ENCODE results near the gene CHODL. TPM values are rescaled to one million over a fixed set of nuclear protein-coding genes. Genes with fewer than 3 reads are reported as not detected.

CHODL gene
- total and polyA plus RNA-seq, 2 of the 4 experiments (the other 2 are of a cell fraction), result under 0.01 TPM; not detected in 1

GRCh38 chr21:18285379-18285778, 40.7 kb downstream of the CHODL start:
- peaks cover 7% of the 10 kb centered on the region for H3K9me3 ChIP-seq (ENCODE audit: control insufficient read depth, insufficient read depth, low read length)
- BruUV-seq (replicated peaks), result no TSS peak
- H3K23ac ChIP-seq (ENCODE audit: low read depth, low read length), result no peak overlapping the region
- no peak overlapping the region for H2BK15ac ChIP-seq (ENCODE audit: low read depth, low read length)
- no peak overlapping the region for H3K27ac ChIP-seq (ENCODE audit: insufficient read depth, low read length)
- H3K14ac ChIP-seq (replicated peaks; ENCODE audit: low read depth, low read length), result no peak overlapping the region
- H2BK5ac ChIP-seq (ENCODE audit: low read depth, low read length, poor library complexity, severe bottlenecking), result no peak overlapping the region
- H2BK20ac ChIP-seq (ENCODE audit: low read depth, low read length), result no peak overlapping the region
- POLR2A ChIA-PET (ENCODE audit: unreplicated experiment), result no interaction called here
- H3K79me1 ChIP-seq (ENCODE audit: low read depth in 1 of 2, low read length in 2 of 2), result no peaks in the 10 kb centered on the region
- H3K27me3 ChIP-seq (ENCODE audit: control insufficient read depth, insufficient read depth, low read length), result no peaks in the 10 kb centered on the region
- intact Hi-C loops (cut with micrococcal nuclease), result no loop called here
- no peak overlapping the region for H3K4ac ChIP-seq (ENCODE audit: low read depth, low read length)
- no peak overlapping the region for H3K4me3 ChIP-seq (ENCODE audit: insufficient read depth, low read depth, low read length)
- ATAC-seq (ENCODE audit: low read depth) (no peak), DNase-seq (no peak)
- dilution Hi-C loops (cut with HindIII; ENCODE audit: low sequenced_read_pairs, unreplicated experiment), result no loop called here
- H4K20me1 ChIP-seq (ENCODE audit: insufficient read depth, low read length), result no peaks in the 10 kb centered on the region
- no peaks in the 10 kb centered on the region for H3K4me1 ChIP-seq (ENCODE audit: control insufficient read depth, insufficient read depth, low read length)
- H2BK120ac ChIP-seq (ENCODE audit: low read depth, low read length), result no peak overlapping the region
- CTCF ChIA-PET, result no interaction called here
- TF ChIP-seq BHLHE40 (IDR thresholded peaks at IDR 0.05; ENCODE audit: low read depth, low read length), result no peak
- no peak for TF ChIP-seq CHD1 (IDR thresholded peaks at IDR 0.05; ENCODE audit: low read depth, low read length)
- TF ChIP-seq RCOR1 (IDR thresholded peaks at IDR 0.05; ENCODE audit: insufficient replicate concordance, low read length), result no peak
- TF ChIP-seq FOS (IDR thresholded peaks at IDR 0.05; ENCODE audit: low read depth, low read length), result no peak
- no peak for TF ChIP-seq MXI1 (IDR thresholded peaks at IDR 0.05; ENCODE audit: borderline replicate concordance, low read depth, low read length)
- TF ChIP-seq MAFK (IDR thresholded peaks at IDR 0.05; ENCODE audit: low read depth, low read length), result no peak
- no peak for TF ChIP-seq RFX5 (IDR thresholded peaks at IDR 0.05; ENCODE audit: low read depth, low read length)
- TF ChIP-seq, protein P1, sequence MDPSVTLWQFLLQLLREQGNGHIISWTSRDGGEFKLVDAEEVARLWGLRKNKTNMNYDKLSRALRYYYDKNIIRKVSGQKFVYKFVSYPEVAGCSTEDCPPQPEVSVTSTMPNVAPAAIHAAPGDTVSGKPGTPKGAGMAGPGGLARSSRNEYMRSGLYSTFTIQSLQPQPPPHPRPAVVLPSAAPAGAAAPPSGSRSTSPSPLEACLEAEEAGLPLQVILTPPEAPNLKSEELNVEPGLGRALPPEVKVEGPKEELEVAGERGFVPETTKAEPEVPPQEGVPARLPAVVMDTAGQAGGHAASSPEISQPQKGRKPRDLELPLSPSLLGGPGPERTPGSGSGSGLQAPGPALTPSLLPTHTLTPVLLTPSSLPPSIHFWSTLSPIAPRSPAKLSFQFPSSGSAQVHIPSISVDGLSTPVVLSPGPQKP (IDR thresholded peaks at IDR 0.05; ENCODE audit: borderline replicate concordance, low read depth, low read length), result no peak
- no peak overlapping the region for H4K5ac ChIP-seq (ENCODE audit: low read depth, low read length)
- no peak overlapping the region for H3K18ac ChIP-seq (ENCODE audit: low read depth, low read length)
- no peak overlapping the region for H2AK9ac ChIP-seq (replicated peaks; ENCODE audit: low read depth, low read length, poor library complexity)
- in situ Hi-C loops (cut with MboI; ENCODE audit: low sequenced_read_pairs), result no loop called here
- no CpG with 5 or more reads among the region's 4 CpGs for WGBS, 2 experiments (ENCODE audit: extremely low coverage in 2 of 2, insufficient read length in 1 of 2)
- H2AFZ ChIP-seq (replicated peaks; ENCODE audit: low read length, poor library complexity), result no peak overlapping the region
- no peak overlapping the region for H3K4me2 ChIP-seq (ENCODE audit: low read depth, low read length)
- H3K9me1 ChIP-seq (ENCODE audit: insufficient read depth, low read length), result no peaks in the 10 kb centered on the region
- no peaks in the 10 kb centered on the region for H3K36me3 ChIP-seq (ENCODE audit: control insufficient read depth, insufficient read depth, low read length)
- no peak overlapping the region for H3K56ac ChIP-seq (ENCODE audit: extremely low read depth, insufficient read depth, low read length)
- no peak overlapping the region for H3K9ac ChIP-seq (ENCODE audit: low read depth, low read length)
- H4K8ac ChIP-seq (ENCODE audit: low read depth in 2 of 2, low read length in 2 of 2), result no peak overlapping the region
- no peak overlapping the region for H2AK5ac ChIP-seq (ENCODE audit: low read depth, low read length)
- H4K91ac ChIP-seq (ENCODE audit: insufficient read depth, low read depth, low read length), result no peak overlapping the region
